Colonic mucosa (tissue), 4 donors: ENCODE results near the gene PADI3. TPM values are rescaled to one million over a fixed set of nuclear protein-coding genes. Genes with fewer than 3 reads are reported as not detected.

Experiments
- DNase-seq: peaks from one replicate; pipeline ENCODE4 v3.0.0-alpha.2; 2020
- H3K27ac ChIP-seq: fragments of 200-600 bp; one replicate; pipeline ENCODE4 v1.8.0; 2021
- H3K27me3 ChIP-seq: fragments of 200-600 bp; one replicate; pipeline ENCODE4 v1.8.0; 2021
- H3K36me3 ChIP-seq: fragments of 200-600 bp; one replicate; pipeline ENCODE4 v1.8.0; 2021
- H3K4me1 ChIP-seq: fragments of 200-600 bp; one replicate; pipeline ENCODE4 v1.8.0; 2021; ENCODE audit warnings: mild to moderate bottlenecking
- H3K4me3 ChIP-seq: fragments of 200-600 bp; one replicate; pipeline ENCODE4 v1.8.0; 2021
- H3K9ac ChIP-seq, 2 donors: one replicate each; pipeline ENCODE4 v1.7.0; 2013; ENCODE audit warnings: control low read depth in 2 of 2, low read depth in 2 of 2, low read length in 2 of 2
- H3K9me3 ChIP-seq: fragments of 200-600 bp; one replicate; pipeline ENCODE4 v1.8.0; 2021
- CTCF ChIP-seq: fragments of 200-600 bp; IDR thresholded peaks from one replicate; pipeline ENCODE4 v1.8.0; 2022; ENCODE audit warnings: antibody characterized with exemption, mild to moderate bottlenecking
- intact Hi-C: fragments of 100-400 bp; cut with DNase I; formaldehyde crosslinking; loops from one replicate; pipeline ENCODE4 v1.14.1; 2022
- total RNA-seq, 2 donors: library from RNA; stranded (reverse); fragmentation: NEBNext Ultra II Directional in 1 of 2; extraction: Animal tissue kit (Norgen Biotek cat#: 25700) in 1 of 2; gene quantifications; one replicate each; pipeline ENCODE4 v1.2.1, GENCODE V29; 2021
- donor health status: healthy.
- donor health status: DM: no; HTN: no; CAD: no.
- donor health status: DM: no; HTN: no; CAD: no.

PADI3 gene
- total RNA-seq, 2 donors from 2014 or later = 0.13 TPM; not detected in 1

- no peak overlapping the region for H3K4me3 ChIP-seq
- no peaks in the 10 kb centered on the region for H3K9me3 ChIP-seq
- no peak for DNase-seq
- H3K4me1 ChIP-seq = no peaks in the 10 kb centered on the region
- no peaks in the 10 kb centered on the region for H3K27me3 ChIP-seq
- no peak overlapping the region for H3K9ac ChIP-seq
- H3K36me3 ChIP-seq = no peaks in the 10 kb centered on the region
- no peak overlapping the region for H3K27ac ChIP-seq
- no peak for TF ChIP-seq CTCF
- intact Hi-C loops = no loop called here
Observed at GRCh38 chr1:17243274-17243673, 5.6 kb upstream of the PADI3 start.

DNA sequence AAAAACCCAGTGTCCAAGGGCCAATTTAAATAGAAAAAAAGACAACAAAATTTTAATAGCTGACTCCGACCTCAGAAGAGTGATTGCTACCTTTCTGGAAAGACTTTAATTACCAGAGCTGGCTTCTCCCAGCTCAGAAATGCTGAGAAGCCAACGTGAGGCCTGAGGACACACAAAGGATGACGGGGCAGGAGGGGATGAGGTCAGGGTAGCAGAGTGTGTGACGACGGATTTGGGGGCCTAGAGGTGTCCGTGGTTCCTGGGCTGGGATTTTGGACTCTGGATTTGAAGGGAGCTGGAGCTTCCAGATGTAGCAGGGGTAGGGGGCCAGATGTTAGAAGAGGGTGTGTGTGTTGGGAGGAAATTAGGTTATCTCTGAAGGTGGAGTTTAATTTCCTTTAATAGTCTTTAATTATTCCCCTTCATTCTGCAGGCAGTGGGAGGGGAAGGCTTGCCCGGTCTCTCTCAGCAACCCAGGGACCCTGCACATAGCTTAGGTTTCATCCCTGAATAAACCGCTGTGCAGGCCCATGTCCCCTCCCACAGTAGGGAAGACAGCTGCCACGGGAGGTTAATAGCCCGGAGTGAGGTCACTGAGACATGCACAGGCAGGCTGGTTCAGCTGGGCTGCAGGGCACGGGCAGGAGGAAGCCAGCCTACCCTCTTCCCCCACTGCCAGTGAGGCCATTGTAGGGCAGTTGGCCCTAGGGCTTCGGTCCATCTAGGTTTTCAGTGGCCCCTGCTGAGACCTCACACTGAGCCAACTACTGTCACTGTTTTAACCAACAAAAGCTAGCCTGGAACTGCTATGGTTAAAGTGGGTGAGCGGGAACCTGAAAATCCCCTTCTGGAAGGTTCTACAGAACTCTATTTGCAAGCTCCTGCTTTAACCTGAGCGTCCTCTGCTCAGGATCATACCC, 3.8 kb upstream of the PADI3 start:
- Histone ChIP-seq H3K36me3 (no peaks in the 10 kb centered on the region), H3K9me3 (no peaks in the 10 kb centered on the region), H3K4me1 (no peaks in the 10 kb centered on the region), H3K9ac (no peak overlapping the region), H3K27me3 (no peaks in the 10 kb centered on the region), H3K27ac (no peak overlapping the region), H3K4me3 (no peak overlapping the region)
- no peak for TF ChIP-seq CTCF
- DNase-seq = no peak
- intact Hi-C loops = no loop called here

- no peak overlapping the region for H3K4me3 ChIP-seq
- intact Hi-C loops = no loop called here
- H3K27me3 ChIP-seq = no peaks in the 10 kb centered on the region
- H3K27ac ChIP-seq = no peak overlapping the region
- H3K9me3 ChIP-seq = no peaks in the 10 kb centered on the region
- no peak for DNase-seq
- H3K4me1 ChIP-seq = no peaks in the 10 kb centered on the region
- TF ChIP-seq CTCF = no peak
- H3K9ac ChIP-seq = no peak overlapping the region
- H3K36me3 ChIP-seq = no peaks in the 10 kb centered on the region
Observed at GRCh38 chr1:17245816-17246325, 3.0 kb upstream of the PADI3 start.

DNA sequence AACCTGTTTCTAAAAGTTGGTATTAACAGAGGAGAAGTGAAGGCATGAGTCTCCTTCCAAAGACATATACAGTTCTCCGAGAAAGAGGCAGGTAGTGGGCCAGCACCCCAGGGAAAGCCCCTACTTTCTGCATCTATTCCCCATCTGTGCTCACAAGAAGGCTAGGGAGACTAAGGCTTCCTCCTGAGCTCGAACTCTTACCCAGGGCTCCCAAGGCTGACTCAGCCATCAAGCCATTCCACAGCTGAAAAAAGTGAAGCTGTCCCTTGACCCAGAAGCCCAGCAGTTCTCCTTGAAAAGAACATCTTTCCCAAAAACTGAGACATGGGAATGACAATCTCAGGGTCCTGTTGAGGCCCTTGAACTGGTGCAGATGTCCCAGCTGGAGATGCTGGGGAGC, 1.9 kb upstream of the PADI3 start:
- H3K9me3 ChIP-seq = no peaks in the 10 kb centered on the region
- H3K4me1 ChIP-seq = no peaks in the 10 kb centered on the region
- H3K9ac ChIP-seq = no peak overlapping the region
- no peaks in the 10 kb centered on the region for H3K27me3 ChIP-seq
- DNase-seq = no peak
- no peak overlapping the region for H3K27ac ChIP-seq
- H3K36me3 ChIP-seq = no peaks in the 10 kb centered on the region
- intact Hi-C loops = no loop called here
- TF ChIP-seq CTCF = no peak
- no peak overlapping the region for H3K4me3 ChIP-seq

DNA sequence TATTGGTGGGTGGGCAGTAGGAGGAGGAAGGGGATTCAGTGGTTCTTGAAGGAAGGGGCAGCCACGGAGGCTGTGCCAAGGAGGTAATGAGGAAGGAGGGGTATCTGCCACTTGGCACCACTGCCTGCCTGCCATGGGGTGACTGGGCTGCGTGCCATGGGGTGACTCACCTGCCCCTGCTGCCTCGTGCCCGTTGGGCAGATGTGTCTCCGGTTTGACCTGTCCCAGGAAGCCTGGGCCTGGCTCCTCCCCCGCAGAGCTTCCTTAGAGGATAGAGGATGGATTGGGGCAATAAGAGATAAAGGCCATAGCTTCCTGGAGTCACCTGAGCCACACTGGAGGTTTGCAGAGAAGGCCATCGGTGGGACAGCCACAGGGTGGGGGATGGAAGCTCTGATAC, 1.7 kb downstream of the PADI3 start:
- H3K9ac ChIP-seq = peak overlapping the region in 1 of 2 donors; percentile 31
- intact Hi-C loops = no loop called here
- H3K4me3 ChIP-seq = no peak overlapping the region
- peak overlapping the region; percentile 29 for H3K27ac ChIP-seq
- DNase-seq = peak; percentile 94
- H3K36me3 ChIP-seq = no peaks in the 10 kb centered on the region
- no peaks in the 10 kb centered on the region for H3K27me3 ChIP-seq
- no peaks in the 10 kb centered on the region for H3K9me3 ChIP-seq
- no peak for TF ChIP-seq CTCF
- peaks cover 3% of the 10 kb centered on the region for H3K4me1 ChIP-seq
